ENCODE data around the gene SRRM4.
"Not testable (repeated sequence)": the region's sequence is repeated elsewhere in the genome, so short reads cannot be mapped to it uniquely, and the experiment has no call there.

Gene SRRM4

GRCh38 chr12:118981285-118982211 lies at the start of gene SRRM4:
Gene SRRM4, plus strand, starts transcription at chr12:118981541. Its CDS starts 342 bp downstream, at chr12:118981883.
- no peak for DNase-seq

- DNase-seq = no peak
Measured at GRCh38 chr12:118946256-118946655, 35.1 kb upstream of the SRRM4 start.

GRCh38 chr12:118958520-118958919 lies 22.8 kb upstream of the SRRM4 start:
- no peak for DNase-seq

GRCh38 chr12:118959348-118959747 lies 22.0 kb upstream of the SRRM4 start:
- no peak for DNase-seq

GRCh38 chr12:118959985-118960560 lies 21.3 kb upstream of the SRRM4 start:
- no peak for DNase-seq

GRCh38 chr12:118960865-118961264 lies 20.5 kb upstream of the SRRM4 start:
- DNase-seq = no peak

GRCh38 chr12:118964988-118965387 lies 16.4 kb upstream of the SRRM4 start:
- no peak for DNase-seq

GRCh38 chr12:118970856-118971255 lies 10.5 kb upstream of the SRRM4 start:
- DNase-seq = no peak

GRCh38 chr12:118972982-118973381 lies 8.4 kb upstream of the SRRM4 start:
- DNase-seq = no peak

GRCh38 chr12:118979763-118980406 lies 1.5 kb upstream of the SRRM4 start:
- DNase-seq = no peak

- DNase-seq = no peak
Measured at GRCh38 chr12:118980407-118981014, 830 bp upstream of the SRRM4 start.

GRCh38 chr12:118982302-118982701 lies 961 bp downstream of the SRRM4 start:
- no peak for DNase-seq

- no peak for DNase-seq
Measured at GRCh38 chr12:118982984-118983761, 1.8 kb downstream of the SRRM4 start.

- DNase-seq = no peak
Measured at GRCh38 chr12:118984161-118984943, 3.0 kb downstream of the SRRM4 start.

- DNase-seq = no peak
Measured at GRCh38 chr12:118986050-118986449, 4.7 kb downstream of the SRRM4 start.

GRCh38 chr12:118999107-118999506 lies 17.8 kb downstream of the SRRM4 start:
- DNase-seq = no peak

- DNase-seq = no peak
Measured at GRCh38 chr12:119005085-119005484, 23.7 kb downstream of the SRRM4 start.

- DNase-seq = no peak
Measured at GRCh38 chr12:119005913-119006312, 24.6 kb downstream of the SRRM4 start.

- no peak for DNase-seq
Measured at GRCh38 chr12:119006746-119007145, 25.4 kb downstream of the SRRM4 start.

- DNase-seq = not testable (repeated sequence)
Measured at GRCh38 chr12:119008273-119008672, 26.9 kb downstream of the SRRM4 start.

GRCh38 chr12:119008691-119009221 lies 27.4 kb downstream of the SRRM4 start:
- DNase-seq = no peak

All from NCI-H1417 treated with DMSO at 0.1 percent for 48 hours (cell line).